Keratinocyte (primary cell): ENCODE measurements around the gene TSC22D2. TPM values are rescaled to one million over a fixed set of nuclear protein-coding genes. Genes with fewer than 3 reads are reported as not detected.

ENCODE experiments used
- DNase-seq: peaks from one replicate; pipeline ENCODE4 v3.0.0-alpha.2; 2011; ENCODE audit warnings: low read depth, missing footprints, low spot score
- FAIRE-seq: peaks from 2 replicates; lab custom pipeline; 2011; peaks lifted over from hg19 to GRCh38; lab: Jason Lieb, UNC
- H2AFZ ChIP-seq: 2 replicates; pipeline ENCODE4 v1.6.0; 2012; ENCODE audit warnings: low read length, control low read depth, inconsistent platforms; ENCODE audit not compliant: control insufficient read depth
- H3K27ac ChIP-seq: 2 replicates; pipeline ENCODE4 v1.5.1; 2011; ENCODE audit warnings: low read length; ENCODE audit not compliant: control insufficient read depth, insufficient read depth
- H3K27me3 ChIP-seq: 3 replicates; pipeline ENCODE4 v1.6.0; 2011; ENCODE audit warnings: low read length; ENCODE audit not compliant: control insufficient read depth, insufficient read depth; ENCODE audit errors: extremely low read depth
- H3K36me3 ChIP-seq, 2 experiments: 2 replicates in 1 of 2; 3 replicates in 1 of 2; pipeline ENCODE4 v1.5.1; 2011; ENCODE audit warnings: low read length in 2 of 2, mild to moderate bottlenecking in 1 of 2; ENCODE audit not compliant: control insufficient read depth in 2 of 2, insufficient read depth in 2 of 2; ENCODE audit errors: extremely low read depth in 1 of 2
- H3K4me1 ChIP-seq: 3 replicates; pipeline ENCODE4 v1.5.1; 2011; ENCODE audit warnings: low read length; ENCODE audit not compliant: control insufficient read depth, insufficient read depth; ENCODE audit errors: extremely low read depth
- H3K4me2 ChIP-seq: 3 replicates; pipeline ENCODE4 v1.6.0; 2011; ENCODE audit warnings: low read depth, low read length; ENCODE audit not compliant: control insufficient read depth, insufficient read depth; ENCODE audit errors: extremely low read depth
- H3K4me3 ChIP-seq, 3 experiments: fragments of 200-600 bp in 1 of 3; sonication (generic) in 1 of 3; 2 replicates in 2 of 3; 3 replicates in 1 of 3; pipeline ENCODE4 v1.5.1; 2011 to 2016; ENCODE audit warnings: low read length in 3 of 3, mild to moderate bottlenecking in 3 of 3, control low read depth in 2 of 3, inconsistent platforms in 1 of 3, low read depth in 1 of 3, mixed read lengths in 1 of 3, mixed run types in 1 of 3, moderate library complexity in 1 of 3; ENCODE audit not compliant: control insufficient read depth in 2 of 3, insufficient read depth in 2 of 3; ENCODE audit errors: extremely low read depth in 1 of 3
- H3K79me2 ChIP-seq: 2 replicates; pipeline ENCODE4 v1.6.0; 2012; ENCODE audit warnings: low read length; ENCODE audit not compliant: control insufficient read depth, insufficient read depth
- H3K9ac ChIP-seq: 3 replicates; pipeline ENCODE4 v1.6.0; 2011; ENCODE audit warnings: low read length; ENCODE audit not compliant: control insufficient read depth, insufficient read depth; ENCODE audit errors: extremely low read depth
- H3K9me1 ChIP-seq: 3 replicates; pipeline ENCODE4 v1.6.0; 2011; ENCODE audit warnings: low read length; ENCODE audit not compliant: control insufficient read depth, insufficient read depth; ENCODE audit errors: extremely low read depth
- H3K9me3 ChIP-seq: 2 replicates; pipeline ENCODE4 v1.5.1; 2012; ENCODE audit warnings: low read depth, low read length; ENCODE audit not compliant: control insufficient read depth
- H4K20me1 ChIP-seq: 3 replicates; pipeline ENCODE4 v1.6.0; 2011; ENCODE audit warnings: low read length; ENCODE audit not compliant: control insufficient read depth, insufficient read depth; ENCODE audit errors: extremely low read depth
- EZH2 ChIP-seq: IDR thresholded peaks from one replicate; pipeline ENCODE4 v1.6.1; 2012; ENCODE audit warnings: inconsistent platforms, mild to moderate bottlenecking, low read length, moderate library complexity
- dilution Hi-C: fragments of 300-500 bp; cut with MboI; formaldehyde crosslinking; loops from one replicate; pipeline ENCODE4 v1.7.0; 2020; ENCODE audit warnings: low sequenced_read_pairs; ENCODE audit not compliant: extremely low pct_ligation_motif_present
- polyA plus RNA-seq, 5 experiments: library from polyadenylated mRNA; depleted of rRNA in 3 of 5; stranded (reverse) in 3 of 5; stranded (forward) in 1 of 5; unstranded in 1 of 5; fragments of >200 nt; gene quantifications; 1 replicate in 1 of 5; 2 replicates in 3 of 5; 3 replicates in 1 of 5; pipeline versions ENCODE4 v1.2.1 to v1.2.3, GENCODE V29; 2011 to 2012; ENCODE audit warnings: missing spikeins in 2 of 5, low read depth in 1 of 5, low replicate concordance in 1 of 5
- TF ChIP-seq, protein P1 (sequence below), 3 experiments: IDR thresholded peaks in 1 of 3; conservative IDR thresholded peaks in 1 of 3; optimal IDR thresholded peaks in 1 of 3; 2 replicates in 2 of 3; 3 replicates in 1 of 3; pipeline versions ENCODE3 to v1.5.1; 2011; ENCODE audit warnings: low read length in 3 of 3, mild to moderate bottlenecking in 3 of 3, moderate library complexity in 2 of 3, control low read depth in 1 of 3, inconsistent platforms in 1 of 3; ENCODE audit not compliant: insufficient read depth in 2 of 3; ENCODE audit errors: extremely low read depth in 1 of 3

TSC22D2 gene
- polyA plus RNA-seq, 1 donor (not counting 4 experiments of a cell fraction or from before 2014, with no cell fraction given), result 22.3 TPM

- no peak overlapping the region for H3K27ac ChIP-seq
- no peak for FAIRE-seq
These were observed 31.9 kb upstream of the TSC22D2 start for GRCh38 chr3:150376001-150376848.

DNA sequence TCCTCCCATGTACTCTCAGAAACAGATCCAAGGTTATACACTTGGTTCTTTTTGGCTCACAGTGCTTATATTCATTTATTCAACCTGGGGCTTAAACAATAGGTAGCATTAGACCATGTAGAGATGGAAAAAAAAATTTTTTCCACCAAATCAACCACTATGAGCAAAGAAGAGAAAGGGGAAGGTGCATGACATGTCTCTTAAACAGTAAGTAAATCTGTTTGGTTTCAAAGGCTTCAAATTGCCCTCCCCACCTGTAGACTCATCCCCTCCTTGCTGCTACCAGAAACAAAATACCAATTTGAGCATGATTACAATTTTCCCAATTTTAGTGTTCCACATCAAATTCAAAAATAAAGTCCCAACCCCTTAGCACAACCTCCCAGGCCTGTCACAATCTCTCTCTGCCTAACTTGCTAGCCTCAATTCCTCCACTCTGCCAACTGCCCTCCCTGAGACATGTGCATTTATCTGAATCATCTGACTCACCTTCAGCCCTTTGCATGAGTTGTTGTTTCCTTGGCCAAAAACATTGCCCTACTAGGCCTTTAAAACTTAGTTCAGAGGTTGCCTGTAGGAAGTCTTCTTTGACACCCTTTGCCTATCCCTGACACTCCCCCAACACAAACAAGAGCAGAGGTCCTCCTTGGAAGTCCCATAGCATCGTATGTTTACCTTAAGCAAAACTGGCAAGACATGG lies 30.3 kb upstream of the TSC22D2 start:
- peaks cover 5% of the 10 kb centered on the region for H3K4me1 ChIP-seq
- no peaks in the 10 kb centered on the region for H3K27me3 ChIP-seq
- no peak overlapping the region for H3K4me3 ChIP-seq
- no peak overlapping the region for H3K9ac ChIP-seq
- no peaks in the 10 kb centered on the region for H3K79me2 ChIP-seq
- H3K9me3 ChIP-seq, result no peaks in the 10 kb centered on the region
- H3K36me3 ChIP-seq, result peaks cover 0 to 6% of the 10 kb centered on the region in 2 experiments
- TF ChIP-seq, protein P1, sequence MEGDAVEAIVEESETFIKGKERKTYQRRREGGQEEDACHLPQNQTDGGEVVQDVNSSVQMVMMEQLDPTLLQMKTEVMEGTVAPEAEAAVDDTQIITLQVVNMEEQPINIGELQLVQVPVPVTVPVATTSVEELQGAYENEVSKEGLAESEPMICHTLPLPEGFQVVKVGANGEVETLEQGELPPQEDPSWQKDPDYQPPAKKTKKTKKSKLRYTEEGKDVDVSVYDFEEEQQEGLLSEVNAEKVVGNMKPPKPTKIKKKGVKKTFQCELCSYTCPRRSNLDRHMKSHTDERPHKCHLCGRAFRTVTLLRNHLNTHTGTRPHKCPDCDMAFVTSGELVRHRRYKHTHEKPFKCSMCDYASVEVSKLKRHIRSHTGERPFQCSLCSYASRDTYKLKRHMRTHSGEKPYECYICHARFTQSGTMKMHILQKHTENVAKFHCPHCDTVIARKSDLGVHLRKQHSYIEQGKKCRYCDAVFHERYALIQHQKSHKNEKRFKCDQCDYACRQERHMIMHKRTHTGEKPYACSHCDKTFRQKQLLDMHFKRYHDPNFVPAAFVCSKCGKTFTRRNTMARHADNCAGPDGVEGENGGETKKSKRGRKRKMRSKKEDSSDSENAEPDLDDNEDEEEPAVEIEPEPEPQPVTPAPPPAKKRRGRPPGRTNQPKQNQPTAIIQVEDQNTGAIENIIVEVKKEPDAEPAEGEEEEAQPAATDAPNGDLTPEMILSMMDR (optimal IDR thresholded peaks at IDR 0.05 in 1 of 3, IDR thresholded peaks at IDR 0.05 in 1 of 3, conservative IDR thresholded peaks at IDR 0.05 in 1 of 3; ENCODE audit: extremely low read depth in 1 of 3, insufficient read depth in 2 of 3, low read length in 3 of 3), result no peak
- no peak for TF ChIP-seq EZH2
- no peak overlapping the region for H3K4me2 ChIP-seq
- H3K9me1 ChIP-seq, result no peaks in the 10 kb centered on the region
- DNase-seq, result no peak
- dilution Hi-C loops, result no loop called here
- no peak overlapping the region for H2AFZ ChIP-seq
- no peak overlapping the region for H3K27ac ChIP-seq
- no peaks in the 10 kb centered on the region for H4K20me1 ChIP-seq
- no peak for FAIRE-seq

More at GRCh38 chr3:150376001-150376848, 31.9 kb upstream of the TSC22D2 start:
- DNase-seq, result no peak
- Histone ChIP-seq H3K4me3 (no peak overlapping the region), H3K9me3 (no peaks in the 10 kb centered on the region), H3K9me1 (no peaks in the 10 kb centered on the region), H3K9ac (no peak overlapping the region), H3K27me3 (no peaks in the 10 kb centered on the region), H3K4me2 (no peak overlapping the region), H2AFZ (no peak overlapping the region), H4K20me1 (no peaks in the 10 kb centered on the region), H3K79me2 (peaks cover 2% of the 10 kb centered on the region), H3K36me3 (peaks cover 0 to 6% of the 10 kb centered on the region in 2 experiments), H3K4me1 (peaks cover 13% of the 10 kb centered on the region)
- dilution Hi-C loops, result no loop called here
- no peak for TF ChIP-seq EZH2
- TF ChIP-seq, protein P1 (optimal IDR thresholded peaks at IDR 0.05 in 1 of 3, IDR thresholded peaks at IDR 0.05 in 1 of 3, conservative IDR thresholded peaks at IDR 0.05 in 1 of 3; ENCODE audit: extremely low read depth in 1 of 3, insufficient read depth in 2 of 3, low read length in 3 of 3), result no peak
